Loucy (cell line): ENCODE data around the gene TTC13.

ENCODE experiments used
- H2AFZ ChIP-seq: fragments of 200-600 bp; sonication (generic); 2 replicates; pipeline ENCODE4 v1.6.0; 2016; ENCODE audit warnings: antibody characterized with exemption, mild to moderate bottlenecking, low read length, moderate library complexity
- H3F3A ChIP-seq: fragments of 200-600 bp; 2 replicates; pipeline ENCODE4 v1.6.0; 2016; ENCODE audit warnings: antibody characterized with exemption, low read depth, mild to moderate bottlenecking
- H3K27me3 ChIP-seq: fragments of 200-600 bp; sonication (generic); 2 replicates; pipeline ENCODE4 v1.6.1; 2014; ENCODE audit warnings: low read length, mild to moderate bottlenecking; ENCODE audit not compliant: insufficient read depth, poor library complexity, severe bottlenecking
- H3K36me3 ChIP-seq: fragments of 200-600 bp; sonication (generic); 2 replicates; pipeline ENCODE4 v1.6.1; 2016; ENCODE audit warnings: low read length; ENCODE audit not compliant: insufficient read depth
- H3K4me1 ChIP-seq: fragments of 200-600 bp; sonication (generic); 2 replicates; pipeline ENCODE4 v1.5.1; 2014; ENCODE audit warnings: low read length, mild to moderate bottlenecking; ENCODE audit not compliant: insufficient read depth, poor library complexity, severe bottlenecking
- H3K4me2 ChIP-seq: fragments of 200-600 bp; sonication (generic); 2 replicates; pipeline ENCODE4 v1.6.0; 2014; ENCODE audit warnings: antibody characterized with exemption, low read length, low read depth, mild to moderate bottlenecking; ENCODE audit not compliant: poor library complexity, severe bottlenecking
- H3K4me3 ChIP-seq: fragments of 200-600 bp; sonication (generic); 2 replicates; pipeline ENCODE4 v1.5.1; 2014; ENCODE audit warnings: low read length, mild to moderate bottlenecking, mixed read lengths; ENCODE audit not compliant: poor library complexity, severe bottlenecking
- H3K79me2 ChIP-seq: fragments of 200-600 bp; sonication (generic); 2 replicates; pipeline ENCODE4 v1.6.1; 2014; ENCODE audit warnings: low read length; ENCODE audit not compliant: insufficient read depth
- H3K9ac ChIP-seq: fragments of 200-600 bp; sonication (generic); 2 replicates; pipeline ENCODE4 v1.6.0; 2014; ENCODE audit warnings: mild to moderate bottlenecking, low read depth, low read length, moderate library complexity; ENCODE audit not compliant: poor library complexity, severe bottlenecking
- H3K9me2 ChIP-seq: fragments of 200-600 bp; sonication (generic); replicated peaks from 2 replicates; pipeline ENCODE4 v1.6.1; 2016; ENCODE audit warnings: low read depth, low read length, mixed read lengths
- H3K9me3 ChIP-seq: fragments of 200-600 bp; sonication (generic); 2 replicates; pipeline ENCODE4 v1.6.1; 2014; ENCODE audit warnings: mild to moderate bottlenecking, antibody characterized with exemption, low read length, low read depth; ENCODE audit not compliant: insufficient read depth
- H4K20me1 ChIP-seq: fragments of 200-600 bp; sonication (generic); 2 replicates; pipeline ENCODE4 v1.6.0; 2014; ENCODE audit warnings: antibody characterized with exemption, low read length, mild to moderate bottlenecking; ENCODE audit not compliant: insufficient read depth, poor library complexity, severe bottlenecking
- CTCF ChIP-seq: fragments of 200-600 bp; sonication (generic); conservative IDR thresholded peaks from 2 replicates; pipeline ENCODE4 v1.5.1; 2014; ENCODE audit warnings: mild to moderate bottlenecking, antibody characterized with exemption, low read length
- EZH2phosphoT487 ChIP-seq: fragments of 200-600 bp; IDR thresholded peaks from 2 replicates; pipeline ENCODE4 v1.6.1; 2018; ENCODE audit warnings: antibody characterized with exemption, mild to moderate bottlenecking, moderate library complexity, borderline replicate concordance

Gene TTC13

GRCh38 chr1:230930986-230931385 lies 47.7 kb downstream of the TTC13 start:
- Histone ChIP-seq H3K4me2 (no peak overlapping the region), H3F3A (no peaks in the 10 kb centered on the region), H2AFZ (no peak overlapping the region), H3K9me2 (no peaks in the 10 kb centered on the region), H4K20me1 (no peaks in the 10 kb centered on the region), H3K4me1 (no peaks in the 10 kb centered on the region), H3K4me3 (no peak overlapping the region), H3K9ac (no peak overlapping the region), H3K79me2 (no peaks in the 10 kb centered on the region), H3K36me3 (peaks cover 16% of the 10 kb centered on the region; the same call in 1 of the 2 replicates), H3K27me3 (no peaks in the 10 kb centered on the region), H3K9me3 (no peaks in the 10 kb centered on the region)
- TF ChIP-seq EZH2phosphoT487 (no peak), CTCF (no peak)

- H3K27me3 ChIP-seq: no peaks in the 10 kb centered on the region
- no peaks in the 10 kb centered on the region for H4K20me1 ChIP-seq
- H3K4me3 ChIP-seq: no peak overlapping the region
- H3K4me2 ChIP-seq: no peak overlapping the region
- H3K4me1 ChIP-seq: no peaks in the 10 kb centered on the region
- H3K9ac ChIP-seq: no peak overlapping the region
- H3K9me2 ChIP-seq: no peaks in the 10 kb centered on the region
- no peak for TF ChIP-seq EZH2phosphoT487
- no peak for TF ChIP-seq CTCF
- H3F3A ChIP-seq: no peaks in the 10 kb centered on the region
- no peaks in the 10 kb centered on the region for H3K79me2 ChIP-seq
- no peaks in the 10 kb centered on the region for H3K9me3 ChIP-seq
- H3K36me3 ChIP-seq: peaks cover 26% of the 10 kb centered on the region; the same call in 1 of the 2 replicates
- no peak overlapping the region for H2AFZ ChIP-seq
Observed at GRCh38 chr1:230926182-230926581, 52.5 kb downstream of the TTC13 start.

GRCh38 chr1:230925608-230926007 lies 53.1 kb downstream of the TTC13 start:
- H4K20me1 ChIP-seq: no peaks in the 10 kb centered on the region
- no peak overlapping the region for H3K4me2 ChIP-seq
- H3K4me1 ChIP-seq: no peaks in the 10 kb centered on the region
- H3F3A ChIP-seq: no peaks in the 10 kb centered on the region
- no peaks in the 10 kb centered on the region for H3K27me3 ChIP-seq
- H3K9me2 ChIP-seq: no peaks in the 10 kb centered on the region
- H3K9ac ChIP-seq: no peak overlapping the region
- H3K9me3 ChIP-seq: no peaks in the 10 kb centered on the region
- no peak overlapping the region for H2AFZ ChIP-seq
- no peak for TF ChIP-seq CTCF
- TF ChIP-seq EZH2phosphoT487: no peak
- H3K79me2 ChIP-seq: no peaks in the 10 kb centered on the region
- no peak overlapping the region for H3K4me3 ChIP-seq
- H3K36me3 ChIP-seq: peaks cover 23% of the 10 kb centered on the region; the same call in 1 of the 2 replicates
